GM19328 (cell line): ENCODE measurements around the gene SERINC5.
"Not testable (repeated sequence)": the region's sequence is repeated elsewhere in the genome, so short reads cannot be mapped to it uniquely, and the experiment has no call there.

Source experiments
- ATAC-seq: cut with Tn5 transposase; IDR thresholded peaks from one replicate; pipeline ENCODE4 v1.9.1; 2021; ENCODE audit warnings: mild to moderate bottlenecking, moderate library complexity; ENCODE audit not compliant: unreplicated experiment

Gene SERINC5

DNA sequence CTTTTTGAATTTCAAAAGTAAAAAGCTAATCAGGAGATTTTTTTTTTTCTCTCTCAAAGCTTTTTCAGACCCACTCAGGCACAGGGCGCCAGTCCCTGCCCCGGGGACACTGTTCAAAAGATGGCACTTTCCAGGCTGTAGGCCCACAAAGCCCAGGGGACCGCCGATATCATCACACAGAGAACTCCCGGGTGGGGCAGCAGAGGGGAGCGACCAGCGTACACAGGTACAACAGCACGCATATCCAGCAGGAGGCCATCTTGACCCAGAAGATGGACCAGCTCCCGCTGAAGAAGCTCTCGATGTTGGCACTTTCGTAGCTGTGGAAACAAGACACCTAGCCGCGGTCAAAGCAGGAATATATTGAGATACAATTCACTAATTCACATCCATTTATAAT, 112.4 kb downstream of the SERINC5 start:
- no peak for ATAC-seq

DNA sequence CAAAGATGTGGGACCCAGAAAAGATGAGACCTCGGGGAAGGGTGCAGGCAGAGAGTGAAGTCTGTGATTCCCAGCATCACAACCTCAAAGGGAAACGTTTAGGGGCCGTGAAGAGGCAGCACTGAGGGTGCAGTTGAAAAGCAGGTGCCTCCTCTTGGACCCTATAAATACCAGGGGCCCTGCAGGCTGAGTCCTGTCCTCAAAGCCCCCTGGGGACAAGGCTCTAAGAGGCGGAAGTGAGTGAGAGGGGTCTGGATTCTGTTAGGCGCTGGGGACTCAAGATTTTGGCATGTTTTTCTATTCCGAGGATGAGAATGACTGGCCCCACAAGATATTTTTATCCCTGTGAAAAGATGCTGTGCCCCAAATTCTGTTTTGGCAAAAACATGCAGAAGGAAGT, 112.9 kb downstream of the SERINC5 start:
- no peak for ATAC-seq

DNA sequence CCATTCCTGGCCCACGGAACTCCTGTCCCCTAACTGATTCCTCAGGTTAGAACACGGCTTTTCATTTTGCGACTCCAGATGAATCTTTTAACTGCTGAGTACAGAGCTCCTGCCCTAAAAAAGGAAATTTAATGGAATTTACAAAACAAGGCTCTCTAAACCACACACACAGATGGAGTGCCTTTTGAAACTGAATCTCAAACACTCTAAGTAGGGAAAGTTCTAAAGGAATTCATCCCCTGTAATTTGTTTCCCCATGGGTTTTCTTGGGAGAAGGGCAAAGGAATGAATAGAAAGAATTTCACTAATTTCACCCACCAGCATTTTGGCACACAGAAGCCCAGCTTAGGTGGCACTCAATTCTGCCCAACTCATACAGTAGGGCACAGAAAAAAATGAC, 114.2 kb downstream of the SERINC5 start:
- no peak for ATAC-seq

DNA sequence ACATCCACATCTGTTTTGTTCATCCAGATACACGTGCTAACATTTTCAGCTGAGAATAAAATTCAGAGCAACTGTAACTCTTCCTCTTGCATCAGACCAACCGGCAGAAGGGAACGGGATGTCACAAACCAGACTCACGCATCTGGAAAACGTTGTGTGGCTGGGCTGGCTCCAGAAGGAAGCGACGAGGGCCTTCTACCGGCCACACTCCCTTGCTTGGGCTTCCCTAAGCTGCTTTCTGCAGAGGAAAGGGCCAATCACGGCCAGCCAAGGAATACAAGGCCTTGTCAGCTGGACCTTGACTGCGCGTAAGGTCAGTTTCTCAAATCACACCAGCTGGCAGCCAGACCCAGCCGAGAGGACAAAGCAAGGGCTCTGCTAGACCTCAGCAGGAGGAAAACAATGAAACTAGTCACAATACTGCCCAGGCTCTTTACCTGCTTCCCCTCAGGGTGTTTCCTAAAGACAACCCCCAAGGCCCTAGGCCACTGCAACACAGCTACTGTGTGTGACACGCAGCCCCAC, 114.6 kb downstream of the SERINC5 start:
- no peak for ATAC-seq

DNA sequence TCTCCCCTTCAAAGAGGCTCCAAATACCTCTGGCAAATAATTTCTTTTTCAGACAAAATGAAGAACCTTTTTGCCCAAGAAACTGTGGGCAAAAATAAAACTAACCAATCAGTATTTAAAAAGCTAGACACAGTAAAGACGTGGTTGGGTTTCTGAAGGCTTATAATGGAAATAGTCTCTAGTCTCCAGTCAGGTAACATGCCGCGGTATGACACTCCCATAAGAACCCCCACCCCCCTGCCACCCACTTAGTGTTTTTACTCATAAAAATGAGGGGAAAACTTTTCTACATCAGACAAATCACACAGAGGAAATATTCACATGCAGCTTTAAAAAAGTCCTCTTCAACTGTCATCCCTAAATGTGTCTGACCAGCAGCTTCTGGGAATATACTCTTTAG, 115.4 kb downstream of the SERINC5 start:
- ATAC-seq, result no peak

DNA sequence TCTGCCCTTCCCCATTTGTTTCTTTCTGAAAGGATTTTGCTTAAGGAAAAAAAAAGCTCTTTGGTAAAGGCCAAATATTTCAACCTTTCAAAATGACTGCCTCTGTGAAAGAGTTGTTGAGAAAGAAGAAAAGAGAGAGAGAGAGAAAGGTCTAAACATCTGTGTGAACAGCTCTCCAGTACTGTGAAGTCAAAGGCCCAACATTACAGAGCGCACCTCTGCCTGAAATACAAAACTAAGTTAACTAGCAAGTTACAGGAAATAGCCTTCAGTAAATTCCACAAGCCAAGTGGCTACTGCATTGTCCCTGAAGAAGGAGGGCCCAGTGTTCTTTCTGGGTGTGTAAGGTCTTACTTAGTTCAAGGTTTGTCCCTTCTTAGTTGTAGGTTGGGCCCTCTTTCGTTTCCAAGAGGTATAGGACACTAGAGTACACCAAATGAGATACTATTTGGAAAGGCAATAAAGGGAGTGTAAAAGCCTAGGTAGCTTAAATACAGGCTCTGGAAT, 116.3 kb downstream of the SERINC5 start:
- ATAC-seq, result no peak

DNA sequence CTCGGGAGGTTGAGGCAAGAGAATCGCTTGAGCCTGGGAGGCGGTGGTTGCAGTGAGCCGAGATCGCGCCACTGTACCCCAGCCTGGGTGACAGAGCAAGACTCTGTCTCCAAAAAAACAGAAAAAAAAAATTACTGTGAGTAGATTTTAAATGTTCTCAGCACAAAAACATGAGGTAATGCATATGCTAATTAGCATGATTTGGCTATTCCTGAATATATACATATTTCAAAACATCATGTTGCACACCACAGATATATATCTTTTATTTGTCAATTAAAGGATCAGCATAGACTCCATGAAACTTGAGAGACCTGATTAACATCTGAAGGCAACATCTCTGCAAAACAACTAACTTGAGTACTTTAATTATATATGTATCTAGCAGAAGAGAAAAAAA, 117.4 kb downstream of the SERINC5 start:
- no peak for ATAC-seq

DNA sequence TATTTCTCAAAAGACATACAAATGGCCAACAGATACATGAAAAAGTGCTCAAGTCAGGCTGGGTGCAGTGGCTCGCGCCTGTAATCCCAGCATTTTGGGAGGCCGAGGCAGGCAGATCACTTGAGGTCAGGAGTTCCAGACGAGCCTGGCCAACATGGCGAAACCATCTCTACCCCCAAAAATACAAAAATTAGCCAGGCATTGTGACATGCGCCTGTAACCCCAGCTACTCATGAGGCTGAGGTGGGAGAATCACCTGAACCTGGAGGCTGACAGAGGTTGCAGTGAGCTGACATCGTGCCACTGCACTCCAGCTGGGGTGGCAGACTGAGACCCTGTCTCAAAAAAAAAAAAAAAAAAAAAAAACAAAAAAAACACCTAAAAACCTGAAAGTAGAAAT, 119.0 kb downstream of the SERINC5 start:
- ATAC-seq, result not testable (repeated sequence)

DNA sequence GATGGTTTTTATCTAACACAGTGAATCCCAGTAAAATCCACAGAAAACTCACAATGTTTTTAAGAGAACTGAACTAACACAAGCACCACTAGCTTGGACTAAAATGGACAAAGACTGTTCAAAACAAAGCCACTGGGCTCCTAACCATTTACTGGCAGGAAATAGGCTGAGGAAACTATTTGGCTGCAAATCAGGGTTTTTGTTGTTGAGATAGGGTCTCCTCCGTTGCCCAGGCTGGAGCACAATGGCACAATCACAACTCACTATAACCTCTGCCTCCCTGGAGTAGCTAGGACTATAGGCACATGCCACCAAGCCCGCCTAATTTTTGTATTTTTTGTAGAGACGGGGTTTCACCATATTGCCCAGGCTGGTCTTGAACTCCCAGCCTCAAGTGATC, 121.0 kb downstream of the SERINC5 start:
- ATAC-seq, result no peak

DNA sequence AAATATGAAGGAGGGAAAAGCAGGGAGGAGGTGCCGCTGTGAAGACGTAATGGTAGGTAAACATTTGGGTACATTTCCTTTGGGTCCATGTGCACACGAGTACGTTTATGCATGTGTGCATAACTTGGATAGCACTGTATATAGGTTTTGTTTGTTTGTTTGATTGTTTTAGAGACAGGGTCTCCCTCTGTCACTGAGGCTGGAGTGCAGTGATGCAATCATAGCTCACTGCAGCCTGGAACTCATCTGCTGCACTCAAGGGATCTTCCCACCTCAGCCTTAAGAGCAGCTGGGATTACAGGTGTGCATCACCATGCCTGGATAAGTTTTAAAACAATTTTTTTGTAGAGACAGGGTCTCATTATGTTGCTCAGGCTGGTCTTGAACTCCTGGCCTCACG, 126.7 kb downstream of the SERINC5 start:
- no peak for ATAC-seq

DNA sequence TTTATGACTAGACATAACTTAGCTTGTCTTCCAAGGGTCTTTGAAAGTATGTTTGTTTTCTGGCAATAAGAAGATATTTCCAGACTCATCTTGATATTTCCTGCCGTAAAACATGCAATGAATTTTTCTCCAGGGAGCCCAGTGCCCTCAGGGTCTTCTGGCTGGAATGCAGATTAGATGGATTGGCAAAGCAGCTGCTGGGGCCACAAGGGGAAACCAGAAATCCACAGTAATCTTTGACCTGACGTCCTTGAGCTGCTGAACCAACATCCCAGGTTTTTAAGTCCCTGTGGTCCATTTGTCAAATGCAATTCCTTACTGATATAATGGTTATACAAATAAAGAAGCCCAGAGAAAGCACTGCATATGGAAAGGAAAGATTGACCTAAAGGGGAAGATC, 127.7 kb downstream of the SERINC5 start:
- ATAC-seq, result no peak

DNA sequence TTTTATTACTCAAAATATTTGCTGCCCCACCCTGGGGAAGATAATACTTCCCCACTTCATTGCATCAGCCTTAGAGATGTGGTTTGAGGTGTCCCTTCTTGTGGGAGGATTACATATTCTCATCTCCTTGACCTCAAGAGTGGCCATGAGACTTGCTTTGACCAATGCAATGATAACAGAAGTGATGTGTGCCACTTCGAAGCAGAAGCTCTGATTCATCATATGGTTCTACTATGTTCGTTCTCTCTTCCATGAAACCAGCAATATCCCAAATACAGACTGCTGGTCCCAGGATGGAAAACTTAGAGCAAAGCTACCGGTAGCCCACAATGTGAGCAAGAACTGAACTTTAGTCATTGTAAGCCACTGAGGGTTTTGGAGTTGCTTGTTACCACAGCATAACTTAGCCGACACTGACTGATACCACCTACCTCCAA, 128.7 kb downstream of the SERINC5 start:
- no peak for ATAC-seq

DNA sequence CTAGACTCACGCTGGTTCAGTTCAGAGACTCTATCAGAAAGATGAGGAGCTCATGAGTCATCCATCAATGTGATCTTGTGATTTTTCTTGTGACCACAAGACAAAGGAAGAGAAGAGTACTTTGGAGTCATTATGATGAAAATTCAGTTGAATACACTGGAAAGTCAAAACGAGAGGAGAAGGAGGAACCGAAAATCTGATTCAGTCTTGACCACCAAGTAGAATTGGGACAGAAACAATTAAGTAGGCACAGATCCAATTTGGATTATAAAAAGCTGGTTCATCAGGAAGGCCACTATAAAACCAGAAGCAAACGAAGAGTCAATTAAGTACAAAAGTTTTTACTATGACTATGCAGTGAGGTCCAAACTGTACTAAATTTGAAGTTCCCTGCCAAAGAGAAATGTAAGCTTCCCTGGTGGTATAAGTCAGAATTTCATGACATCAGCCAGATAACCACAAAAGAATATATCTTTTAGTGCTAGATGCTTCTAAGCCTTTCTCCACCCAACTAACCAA, 129.8 kb downstream of the SERINC5 start:
- no peak for ATAC-seq

DNA sequence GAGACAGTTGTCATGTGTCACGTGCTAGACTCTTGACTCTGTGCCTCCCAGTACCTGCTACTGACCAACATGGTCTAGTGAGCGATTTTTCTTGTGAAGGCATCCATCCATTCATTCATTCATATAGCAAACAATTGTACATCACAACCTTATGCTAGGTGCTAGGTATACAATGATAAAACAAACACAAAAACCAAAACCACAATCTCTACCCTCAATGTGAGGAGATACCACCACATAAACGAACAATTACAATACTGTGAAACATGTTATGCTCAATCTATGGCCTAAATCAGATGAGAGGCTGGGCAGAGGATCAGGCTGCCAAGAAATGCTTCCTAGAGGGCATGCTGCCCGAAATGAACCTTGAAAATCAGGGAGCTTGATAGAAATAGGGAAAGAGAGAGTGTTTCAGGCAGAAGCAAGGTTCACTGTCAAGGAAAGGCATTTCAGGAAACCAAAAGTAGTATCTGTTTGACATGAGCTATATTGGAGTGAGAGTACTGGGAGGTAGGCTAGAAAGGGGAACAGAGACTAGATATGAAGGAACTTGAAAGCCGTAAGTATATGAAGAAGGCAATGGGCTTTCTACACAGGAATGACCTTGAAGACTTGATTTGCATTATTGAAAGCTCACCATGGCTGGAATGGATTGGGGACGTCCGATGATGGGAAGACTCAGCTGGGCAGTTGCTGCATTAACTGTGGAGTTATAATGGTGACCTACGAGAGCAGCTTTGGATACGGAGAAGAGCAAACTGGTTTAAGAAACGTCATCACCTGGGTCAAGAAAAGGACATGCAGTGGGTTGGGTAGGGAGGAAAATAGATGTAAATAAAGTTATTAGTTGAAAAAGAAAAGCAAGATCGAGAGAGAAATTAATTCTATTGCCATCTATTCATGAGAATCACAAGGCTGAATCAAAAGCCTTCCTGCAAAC, 130.6 kb downstream of the SERINC5 start:
- peak; percentile 80 for ATAC-seq

DNA sequence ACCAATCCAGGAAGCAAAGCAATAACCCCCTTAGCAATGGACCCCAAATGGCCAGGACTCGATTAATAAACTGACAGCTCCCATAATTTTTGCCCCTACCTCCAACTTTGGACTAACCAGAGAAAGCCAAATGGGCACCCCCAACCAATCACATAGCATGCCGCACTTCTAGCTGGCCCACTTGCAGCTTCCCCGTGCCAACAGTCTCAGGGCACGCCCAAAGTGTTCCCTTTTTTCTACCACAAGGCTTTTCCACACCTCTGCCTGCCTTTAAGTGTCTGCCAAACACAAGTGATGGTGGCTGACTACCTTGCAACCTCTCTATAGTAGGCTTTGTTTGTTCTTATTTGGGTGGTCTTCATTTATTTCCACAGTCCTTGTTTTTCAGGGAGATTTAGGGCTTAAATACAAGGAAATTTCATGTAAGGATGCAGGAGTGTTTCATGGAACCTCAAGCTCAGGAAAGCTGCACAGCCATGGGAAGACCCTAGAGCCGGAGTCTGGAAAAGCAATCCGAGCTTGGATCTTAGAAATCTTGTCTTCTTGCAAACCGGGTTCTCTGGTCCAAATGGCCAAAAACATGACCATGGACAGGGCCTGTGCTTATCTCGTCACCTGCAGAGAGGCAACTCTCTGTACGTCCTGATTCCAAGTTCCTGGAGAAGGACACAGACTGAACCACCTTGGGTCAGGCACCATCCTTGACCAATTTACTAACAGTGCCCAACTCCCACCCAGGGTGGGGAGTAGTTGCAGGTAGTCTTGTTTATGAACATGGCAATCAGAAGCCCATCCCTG, 131.5 kb downstream of the SERINC5 start:
- ATAC-seq, result no peak

DNA sequence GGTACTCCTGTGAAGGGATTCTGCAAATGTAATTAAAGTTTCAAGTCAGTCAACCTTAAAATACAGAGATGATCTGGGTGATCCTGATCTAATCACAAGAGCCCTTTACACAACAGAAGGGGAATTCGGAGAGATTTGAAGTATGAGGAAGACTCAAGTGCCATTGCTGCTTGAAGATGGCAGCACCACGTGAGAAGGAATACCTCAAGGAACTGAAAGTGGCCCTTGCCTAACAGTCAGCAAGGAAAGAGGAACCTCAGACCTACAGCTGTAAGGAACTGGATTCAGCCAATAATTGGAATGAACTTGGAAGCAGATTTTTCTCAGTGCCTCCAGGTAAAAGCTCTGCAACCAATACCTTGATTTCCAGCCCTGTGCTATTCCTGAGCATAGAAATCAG, 133.3 kb downstream of the SERINC5 start:
- no peak for ATAC-seq

DNA sequence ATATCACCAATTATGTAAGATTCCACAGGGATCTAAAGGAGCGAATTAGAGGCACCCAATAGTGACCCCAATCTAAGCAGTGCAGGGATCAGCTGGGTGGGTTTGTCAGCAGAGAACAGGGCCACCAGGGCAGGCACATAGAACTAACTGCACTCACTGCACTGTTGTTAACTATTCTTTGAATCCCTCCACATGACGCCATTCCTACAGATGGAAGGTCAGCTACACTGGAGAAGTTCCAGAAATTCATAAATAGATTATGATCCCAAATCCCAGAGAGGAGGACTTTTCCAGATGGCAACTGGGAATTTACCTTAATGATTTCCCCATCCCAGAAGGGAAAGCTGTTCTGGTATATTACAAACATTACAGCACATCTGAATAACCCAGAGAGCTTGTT, 136.5 kb downstream of the SERINC5 start:
- ATAC-seq, result no peak

DNA sequence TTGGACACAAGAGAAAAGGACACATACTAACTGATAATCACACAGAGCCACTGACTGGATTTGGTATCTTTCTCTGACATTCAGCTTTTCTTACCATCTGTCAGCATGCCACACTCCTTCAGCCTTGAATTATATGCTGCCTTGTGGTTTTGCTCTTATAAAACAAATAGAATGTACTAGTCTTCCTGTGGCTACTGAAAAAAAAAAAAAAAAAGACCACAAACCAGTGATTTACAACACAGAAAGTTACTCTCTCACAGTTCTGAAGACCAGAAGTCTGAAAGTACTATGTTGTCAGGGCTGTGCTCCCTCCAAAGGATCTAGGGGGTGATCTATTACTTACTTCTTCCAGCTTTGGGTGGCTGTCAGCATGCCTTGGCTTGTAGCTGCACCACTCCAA, 138.4 kb downstream of the SERINC5 start:
- no peak for ATAC-seq

DNA sequence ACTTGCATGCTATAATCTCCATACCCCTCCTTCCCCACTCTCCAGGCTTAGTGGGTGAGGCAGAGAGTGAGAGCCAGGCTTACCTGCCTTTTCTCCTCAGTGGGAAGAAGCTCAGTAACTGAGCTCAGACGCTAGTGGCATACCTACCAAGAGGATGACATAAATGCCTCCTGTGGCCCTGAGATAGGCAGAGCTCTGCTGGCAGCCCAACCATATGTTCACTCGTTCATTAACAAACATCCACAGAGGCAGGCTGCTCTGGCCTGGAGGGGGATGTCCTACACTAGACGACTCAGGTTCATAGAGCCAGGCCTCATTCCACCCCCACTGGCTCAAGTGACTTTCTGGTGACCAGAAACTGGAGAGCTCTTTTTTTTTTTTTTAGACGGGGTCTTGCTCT, 139.4 kb downstream of the SERINC5 start:
- no peak for ATAC-seq

DNA sequence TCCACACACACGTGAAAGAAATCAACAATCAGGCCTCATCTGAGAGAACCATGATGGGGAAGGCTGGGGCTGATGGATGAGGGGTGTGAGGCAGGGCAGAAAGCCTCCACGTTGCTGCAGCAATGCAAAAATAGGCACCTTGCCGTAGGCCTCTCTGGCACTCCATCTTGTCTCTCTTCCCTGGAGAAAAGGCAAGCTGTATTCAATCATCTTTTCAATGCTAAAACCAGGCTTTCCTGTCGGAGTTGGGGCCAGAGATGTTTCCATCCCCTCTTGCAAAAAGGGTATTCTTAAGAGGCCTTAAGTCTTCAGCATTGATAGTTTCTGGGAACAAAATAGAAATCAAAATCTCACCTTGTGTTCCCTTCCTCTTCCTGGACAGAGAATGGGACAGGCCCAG, 139.8 kb downstream of the SERINC5 start:
- no peak for ATAC-seq

DNA sequence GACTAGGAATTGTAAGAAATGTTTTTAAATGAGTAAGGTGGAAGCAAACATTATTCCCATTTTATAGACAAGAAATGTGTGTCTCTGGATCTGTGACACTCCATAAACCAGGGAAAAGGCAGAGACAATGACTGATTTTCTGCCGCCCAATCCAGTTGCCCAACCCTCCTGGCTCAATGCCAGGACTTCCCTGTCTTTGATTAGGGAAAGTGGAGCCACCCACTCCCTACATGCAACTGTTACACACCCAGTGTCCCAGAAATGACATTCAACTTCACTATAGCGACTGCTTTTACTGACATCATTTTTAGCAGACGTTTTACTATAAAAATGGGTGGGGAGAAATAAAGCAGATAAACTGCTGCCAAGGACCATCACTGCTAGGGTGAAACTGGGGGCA, 141.0 kb downstream of the SERINC5 start:
- ATAC-seq, result no peak
